Neuronal stem cell (in vitro differentiated cells): ENCODE measurements around the gene OR2H2.
A peak's percentile ranks its signal among the peaks of the same experiment; 100 is the strongest.

Experiments
- DNase-seq: peaks from one replicate; pipeline ENCODE4 v3.0.0-alpha.2; 2013; ENCODE audit warnings: low spot score
- H2AFZ ChIP-seq: one replicate; pipeline ENCODE4 v1.6.1; 2013; ENCODE audit warnings: mild to moderate bottlenecking, low read length, inconsistent platforms
- H2AK5ac ChIP-seq: 2 replicates; pipeline ENCODE4 v1.6.1; 2013; ENCODE audit warnings: low read depth, mild to moderate bottlenecking, inconsistent platforms, low read length, moderate library complexity, mixed read lengths
- H2BK120ac ChIP-seq: 2 replicates; pipeline ENCODE4 v1.6.1; 2013; ENCODE audit warnings: low read depth, mild to moderate bottlenecking, inconsistent platforms, low read length, moderate library complexity, mixed read lengths
- H2BK12ac ChIP-seq: one replicate; pipeline ENCODE4 v1.6.1; 2013; ENCODE audit warnings: low read length, inconsistent platforms
- H2BK15ac ChIP-seq: 2 replicates; pipeline ENCODE4 v1.6.1; 2013; ENCODE audit warnings: mild to moderate bottlenecking, low read length, inconsistent platforms, mixed read lengths
- H2BK5ac ChIP-seq: one replicate; pipeline ENCODE4 v1.6.1; 2013; ENCODE audit warnings: inconsistent platforms, mild to moderate bottlenecking, low read length, moderate library complexity
- H3K14ac ChIP-seq: one replicate; pipeline ENCODE4 v1.6.1; 2013; ENCODE audit warnings: low read length, inconsistent platforms
- H3K18ac ChIP-seq: 2 replicates; pipeline ENCODE4 v1.6.1; 2013; ENCODE audit warnings: low read length, inconsistent platforms
- H3K23ac ChIP-seq: 2 replicates; pipeline ENCODE4 v1.6.1; 2013; ENCODE audit warnings: low read depth, mild to moderate bottlenecking, mixed read lengths, low read length, inconsistent platforms; ENCODE audit not compliant: poor library complexity
- H3K27ac ChIP-seq: replicated peaks from 3 replicates; pipeline ENCODE4 v1.5.1; 2013; ENCODE audit warnings: low read length, inconsistent platforms
- H3K27me3 ChIP-seq, 3 experiments: 2 replicates each; pipeline ENCODE4 v1.6.1; 2013; ENCODE audit warnings: low read length in 3 of 3, mild to moderate bottlenecking in 2 of 3, inconsistent platforms in 1 of 3, low read depth in 1 of 3, mixed read lengths in 1 of 3, moderate library complexity in 1 of 3; ENCODE audit not compliant: control insufficient read depth in 3 of 3, insufficient read depth in 3 of 3
- H3K36me3 ChIP-seq, 2 donors: replicated peaks in 1 of 2; 2 replicates each; pipeline ENCODE4 v1.6.1; 2013; ENCODE audit warnings: low read length in 2 of 2; ENCODE audit not compliant: control insufficient read depth in 2 of 2, insufficient read depth in 2 of 2
- H3K4ac ChIP-seq: 2 replicates; pipeline ENCODE4 v1.6.1; 2013; ENCODE audit warnings: inconsistent platforms, mild to moderate bottlenecking, low read length, moderate library complexity
- H3K4me1 ChIP-seq, 2 donors: 1 replicate in 1 of 2; 2 replicates in 1 of 2; pipeline ENCODE4 v1.6.1; 2013; ENCODE audit warnings: low read length in 2 of 2, low read depth in 1 of 2; ENCODE audit not compliant: control insufficient read depth in 2 of 2, insufficient read depth in 1 of 2
- H3K4me2 ChIP-seq: one replicate; pipeline ENCODE4 v1.6.1; 2013; ENCODE audit warnings: mild to moderate bottlenecking, low read length, inconsistent platforms; ENCODE audit not compliant: insufficient read depth, poor library complexity, severe bottlenecking
- H3K4me3 ChIP-seq, 2 donors: 2 replicates each; pipeline ENCODE4 v1.5.1; 2013; ENCODE audit warnings: low read length in 2 of 2, mild to moderate bottlenecking in 2 of 2, inconsistent platforms in 1 of 2, moderate library complexity in 1 of 2
- H3K79me1 ChIP-seq: one replicate; pipeline ENCODE4 v1.6.1; 2013; ENCODE audit warnings: low read depth, mild to moderate bottlenecking, inconsistent platforms, low read length, moderate library complexity
- H3K9ac ChIP-seq: one replicate; pipeline ENCODE4 v1.6.1; 2013; ENCODE audit warnings: mild to moderate bottlenecking, low read depth, low read length, inconsistent platforms; ENCODE audit not compliant: poor library complexity
- H3K9me3 ChIP-seq, 2 donors: replicated peaks in 1 of 2; 2 replicates each; pipeline versions ENCODE3 to v1.6.1; 2013; ENCODE audit warnings: low read length in 2 of 2, mild to moderate bottlenecking in 2 of 2, inconsistent platforms in 1 of 2, low read depth in 1 of 2, mixed read lengths in 1 of 2, moderate library complexity in 1 of 2; ENCODE audit not compliant: control insufficient read depth in 2 of 2, insufficient read depth in 1 of 2
- H4K8ac ChIP-seq: one replicate; pipeline ENCODE4 v1.6.1; 2013; ENCODE audit warnings: low read depth, mild to moderate bottlenecking, inconsistent platforms, low read length, moderate library complexity
- H4K91ac ChIP-seq: one replicate; pipeline ENCODE4 v1.6.1; 2013; ENCODE audit warnings: low read length, low read depth, mild to moderate bottlenecking, inconsistent platforms; ENCODE audit not compliant: poor library complexity
- WGBS, 2 donors: extraction: QIAGEN DNeasy Blood & Tissue Kit; methylation state at CpG; one replicate each; pipeline ENCODE4 v1.1.7; 2013; ENCODE audit warnings: missing lambda C conversion rate in 2 of 2, mixed read lengths in 1 of 2; ENCODE audit not compliant: insufficient read length in 2 of 2, insufficient replicate concordance in 1 of 2; ENCODE audit errors: extremely low coverage in 2 of 2; 5-methylcytosine and 5-hydroxymethylcytosine counted together

The OR2H2 gene

DNA sequence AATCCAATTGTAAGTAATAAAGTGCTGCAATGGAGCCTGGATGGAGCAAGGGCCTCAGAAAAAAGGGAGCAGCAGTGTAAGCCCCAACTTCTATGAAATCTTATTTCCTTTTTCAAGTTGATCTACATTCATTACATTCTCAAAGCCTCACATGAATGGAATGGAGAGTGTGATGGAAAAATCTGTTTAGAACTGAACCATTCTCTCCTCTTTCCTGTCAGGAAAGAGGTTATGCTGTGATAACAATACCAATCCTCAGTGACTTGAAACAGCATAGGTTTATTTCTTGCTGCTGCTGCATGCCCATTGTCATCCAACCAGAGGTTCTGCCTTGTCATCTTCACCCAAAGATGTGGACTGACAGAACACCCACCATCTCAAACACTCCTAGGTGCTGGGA lies 8.9 kb upstream of the OR2H2 start:
- H2AFZ ChIP-seq = no peak overlapping the region
- H4K91ac ChIP-seq = no peak overlapping the region
- no peak overlapping the region for H3K4ac ChIP-seq
- H2BK15ac ChIP-seq = no peak overlapping the region
- H4K8ac ChIP-seq = no peak overlapping the region
- no peak overlapping the region for H3K14ac ChIP-seq
- H2BK120ac ChIP-seq = no peak overlapping the region
- peaks cover 0 to 4% (median 0%) of the 10 kb centered on the region in 3 experiments for H3K27me3 ChIP-seq
- H3K27ac ChIP-seq = no peak overlapping the region
- no peaks in the 10 kb centered on the region for H3K79me1 ChIP-seq
- no peak overlapping the region for H2AK5ac ChIP-seq
- no peak overlapping the region for H3K9ac ChIP-seq
- no peak overlapping the region for H2BK5ac ChIP-seq
- no peak overlapping the region for H3K4me2 ChIP-seq
- H2BK12ac ChIP-seq = no peak overlapping the region
- no peaks in the 10 kb centered on the region for H3K36me3 ChIP-seq
- no peaks in the 10 kb centered on the region for H3K9me3 ChIP-seq
- no peaks in the 10 kb centered on the region for H3K4me1 ChIP-seq
- no peak overlapping the region for H3K23ac ChIP-seq
- no peak overlapping the region for H3K4me3 ChIP-seq
- H3K18ac ChIP-seq = no peak overlapping the region
- DNase-seq = no peak

DNA sequence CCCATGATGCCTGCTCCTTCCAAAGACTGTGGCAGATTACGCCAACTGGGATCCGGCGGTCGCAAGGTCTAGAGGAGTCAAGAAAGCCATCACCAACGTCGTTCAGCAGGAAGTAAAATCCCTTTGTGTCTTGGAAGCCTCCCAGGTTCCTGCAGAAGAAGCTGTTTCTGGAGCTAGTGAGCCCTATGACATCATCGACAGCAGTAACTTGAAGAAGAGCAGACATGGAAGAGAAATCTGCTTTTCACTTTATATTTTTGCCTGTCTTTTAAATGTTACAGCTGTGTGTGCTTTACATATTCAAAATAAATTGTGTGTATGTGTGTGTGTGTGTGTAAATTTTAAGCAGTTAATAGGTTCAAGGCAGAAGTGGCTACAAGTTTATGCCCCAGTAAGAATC lies 7.4 kb upstream of the OR2H2 start:
- H3K27me3 ChIP-seq = peaks cover 0 to 4% (median 0%) of the 10 kb centered on the region in 3 experiments
- no peak overlapping the region for H2AK5ac ChIP-seq
- no peak overlapping the region for H3K4ac ChIP-seq
- H3K27ac ChIP-seq = no peak overlapping the region
- no peak overlapping the region for H2BK5ac ChIP-seq
- no peak overlapping the region for H3K14ac ChIP-seq
- H2BK12ac ChIP-seq = no peak overlapping the region
- H3K9me3 ChIP-seq = no peaks in the 10 kb centered on the region
- no peak overlapping the region for H3K23ac ChIP-seq
- no peak overlapping the region for H3K18ac ChIP-seq
- no peak overlapping the region for H4K8ac ChIP-seq
- WGBS, 2 donors = no CpG with 5 or more reads among the region's 7 CpGs
- no peaks in the 10 kb centered on the region for H3K36me3 ChIP-seq
- no peak overlapping the region for H2BK15ac ChIP-seq
- H2AFZ ChIP-seq = no peak overlapping the region
- no peak for DNase-seq
- H3K79me1 ChIP-seq = no peaks in the 10 kb centered on the region
- no peak overlapping the region for H3K4me3 ChIP-seq
- H2BK120ac ChIP-seq = no peak overlapping the region
- H3K4me1 ChIP-seq = no peaks in the 10 kb centered on the region
- no peak overlapping the region for H3K9ac ChIP-seq
- no peak overlapping the region for H4K91ac ChIP-seq
- no peak overlapping the region for H3K4me2 ChIP-seq

- Histone ChIP-seq H2AFZ (no peak overlapping the region), H3K14ac (no peak overlapping the region), H3K18ac (no peak overlapping the region), H2BK120ac (no peak overlapping the region), H3K9ac (no peak overlapping the region), H3K27ac (no peak overlapping the region), H3K4me1 (no peaks in the 10 kb centered on the region), H2AK5ac (no peak overlapping the region), H3K4me2 (no peak overlapping the region), H3K4me3 (no peak overlapping the region), H4K91ac (no peak overlapping the region), H4K8ac (no peak overlapping the region), H2BK15ac (no peak overlapping the region), H2BK5ac (no peak overlapping the region), H3K79me1 (no peaks in the 10 kb centered on the region), H3K4ac (no peak overlapping the region), H3K27me3 (no peaks in the 10 kb centered on the region), H2BK12ac (no peak overlapping the region), H3K9me3 (no peaks in the 10 kb centered on the region), H3K23ac (no peak overlapping the region), H3K36me3 (no peaks in the 10 kb centered on the region)
- WGBS, 2 donors = no CpG with 5 or more reads among the region's 3 CpGs
- peak; percentile 53 for DNase-seq
Observed at GRCh38 chr6:29589423-29590048, 4.6 kb downstream of the OR2H2 start.

DNA sequence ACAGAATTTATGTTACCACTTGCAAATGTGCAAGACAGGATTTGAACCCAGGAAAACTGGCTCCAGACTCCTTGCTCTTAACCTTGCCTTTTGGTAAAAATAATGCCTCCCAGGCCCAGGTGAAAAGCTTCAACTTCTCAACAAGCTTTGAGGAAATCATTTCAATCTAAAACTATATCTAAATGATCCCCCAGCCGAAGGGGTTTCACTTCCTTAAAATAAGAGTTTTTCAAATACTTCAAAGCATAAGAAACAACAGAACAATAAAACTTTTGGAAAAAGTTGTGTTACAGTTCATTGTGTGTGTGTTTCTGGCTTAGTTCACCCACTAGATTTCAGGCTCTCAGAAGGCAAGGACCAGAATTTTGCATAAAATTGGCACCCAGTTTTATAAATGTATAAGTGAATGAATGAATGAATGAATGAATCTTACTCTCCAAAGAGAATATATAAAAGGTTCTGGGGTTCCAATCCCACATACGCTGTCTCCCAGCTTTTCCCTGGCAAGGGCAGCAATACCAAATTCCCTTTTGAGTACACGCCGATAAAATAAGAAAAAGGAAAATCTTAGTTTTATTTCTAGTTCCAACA lies 5.4 kb downstream of the OR2H2 start:
- Histone ChIP-seq H3K14ac (no peak overlapping the region), H3K9me3 (no peaks in the 10 kb centered on the region), H2BK5ac (no peak overlapping the region), H3K36me3 (no peaks in the 10 kb centered on the region), H3K4me3 (no peak overlapping the region), H3K23ac (no peak overlapping the region), H3K27ac (no peak overlapping the region), H3K18ac (no peak overlapping the region), H3K4me1 (no peaks in the 10 kb centered on the region), H2AK5ac (no peak overlapping the region), H3K79me1 (no peaks in the 10 kb centered on the region), H2AFZ (no peak overlapping the region), H4K91ac (no peak overlapping the region), H3K4me2 (no peak overlapping the region), H2BK120ac (no peak overlapping the region), H3K27me3 (no peaks in the 10 kb centered on the region), H3K9ac (no peak overlapping the region), H3K4ac (no peak overlapping the region), H4K8ac (no peak overlapping the region), H2BK15ac (no peak overlapping the region), H2BK12ac (no peak overlapping the region)
- no CpG with 5 or more reads among the region's 4 CpGs for WGBS, 2 donors
- DNase-seq = no peak
